Rectal smooth muscle tissue (tissue), 1 donor: ENCODE measurements around the gene SOX1.

Experiments used
- H3K27ac ChIP-seq: one replicate; pipeline ENCODE4 v1.7.0; 2013; ENCODE audit warnings: low read depth, low read length, inconsistent platforms
- H3K27me3 ChIP-seq: one replicate; pipeline ENCODE4 v1.7.0; 2013; ENCODE audit warnings: low read length; ENCODE audit not compliant: control insufficient read depth, insufficient read depth
- H3K36me3 ChIP-seq: one replicate; pipeline ENCODE4 v1.7.0; 2013; ENCODE audit warnings: low read length; ENCODE audit not compliant: control insufficient read depth, insufficient read depth
- H3K4me1 ChIP-seq: one replicate; pipeline ENCODE4 v1.7.0; 2013; ENCODE audit warnings: low read length; ENCODE audit not compliant: control insufficient read depth, insufficient read depth
- H3K4me3 ChIP-seq: one replicate; pipeline ENCODE4 v1.7.0; 2013; ENCODE audit warnings: low read length
- H3K9ac ChIP-seq: one replicate; pipeline ENCODE4 v1.7.0; 2013; ENCODE audit warnings: low read length

SOX1 gene

DNA sequence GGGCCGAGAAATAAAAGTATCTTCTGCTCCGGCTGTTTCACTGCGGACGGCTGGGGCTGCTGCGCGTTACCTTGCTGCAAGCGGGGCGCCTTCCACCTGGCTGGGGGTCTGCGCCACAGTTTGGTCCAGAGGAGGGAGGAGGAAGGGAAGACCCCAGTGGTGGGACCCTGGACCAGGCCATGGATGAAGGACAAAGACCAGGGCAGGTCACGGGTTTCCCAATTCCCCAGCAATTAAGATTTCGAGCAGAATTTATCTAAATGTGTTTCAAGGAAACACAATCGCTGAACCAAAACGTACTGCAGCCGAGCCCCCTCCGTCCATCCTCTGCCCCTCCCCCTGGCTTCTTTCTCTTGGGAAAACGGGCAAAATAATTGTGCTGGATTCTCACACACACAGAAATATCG, 2.9 kb downstream of the SOX1 start:
- peaks cover 29% of the 10 kb centered on the region for H3K27me3 ChIP-seq
- H3K4me3 ChIP-seq, result no peak overlapping the region
- no peaks in the 10 kb centered on the region for H3K36me3 ChIP-seq
- H3K27ac ChIP-seq, result no peak overlapping the region
- no peaks in the 10 kb centered on the region for H3K4me1 ChIP-seq
- H3K9ac ChIP-seq, result no peak overlapping the region

DNA sequence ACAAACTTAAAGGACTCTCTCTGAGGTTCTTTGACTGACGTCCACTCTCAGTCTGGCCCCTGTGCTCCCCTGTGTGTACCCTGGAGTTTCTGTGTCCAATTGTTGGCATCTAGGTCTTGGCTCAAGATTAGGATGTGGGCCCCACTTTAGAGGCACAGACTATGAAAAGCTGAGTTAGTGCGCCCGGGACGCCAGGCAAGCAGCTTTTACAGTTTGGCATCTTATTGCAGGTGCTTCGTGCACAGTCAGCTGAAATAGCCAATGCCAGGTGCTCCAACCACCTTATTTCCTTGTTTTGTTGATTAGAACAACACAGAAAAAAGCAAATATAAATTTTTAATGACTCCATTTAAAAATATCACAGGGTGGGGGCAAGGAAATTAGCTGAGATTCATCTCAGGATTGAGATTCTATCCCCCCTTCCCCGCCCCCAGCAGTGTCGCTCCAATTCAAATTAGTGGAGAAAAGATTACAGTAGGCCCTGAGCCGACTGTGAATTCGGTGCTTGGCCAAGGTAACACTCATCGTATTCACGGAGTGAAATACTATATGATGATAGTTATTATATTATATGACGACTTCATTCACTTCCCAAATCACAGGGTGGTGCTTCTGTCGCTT, 4.3 kb downstream of the SOX1 start:
- no peak overlapping the region for H3K9ac ChIP-seq
- no peaks in the 10 kb centered on the region for H3K4me1 ChIP-seq
- H3K4me3 ChIP-seq, result no peak overlapping the region
- no peaks in the 10 kb centered on the region for H3K36me3 ChIP-seq
- no peak overlapping the region for H3K27ac ChIP-seq
- peaks cover 20% of the 10 kb centered on the region for H3K27me3 ChIP-seq

DNA sequence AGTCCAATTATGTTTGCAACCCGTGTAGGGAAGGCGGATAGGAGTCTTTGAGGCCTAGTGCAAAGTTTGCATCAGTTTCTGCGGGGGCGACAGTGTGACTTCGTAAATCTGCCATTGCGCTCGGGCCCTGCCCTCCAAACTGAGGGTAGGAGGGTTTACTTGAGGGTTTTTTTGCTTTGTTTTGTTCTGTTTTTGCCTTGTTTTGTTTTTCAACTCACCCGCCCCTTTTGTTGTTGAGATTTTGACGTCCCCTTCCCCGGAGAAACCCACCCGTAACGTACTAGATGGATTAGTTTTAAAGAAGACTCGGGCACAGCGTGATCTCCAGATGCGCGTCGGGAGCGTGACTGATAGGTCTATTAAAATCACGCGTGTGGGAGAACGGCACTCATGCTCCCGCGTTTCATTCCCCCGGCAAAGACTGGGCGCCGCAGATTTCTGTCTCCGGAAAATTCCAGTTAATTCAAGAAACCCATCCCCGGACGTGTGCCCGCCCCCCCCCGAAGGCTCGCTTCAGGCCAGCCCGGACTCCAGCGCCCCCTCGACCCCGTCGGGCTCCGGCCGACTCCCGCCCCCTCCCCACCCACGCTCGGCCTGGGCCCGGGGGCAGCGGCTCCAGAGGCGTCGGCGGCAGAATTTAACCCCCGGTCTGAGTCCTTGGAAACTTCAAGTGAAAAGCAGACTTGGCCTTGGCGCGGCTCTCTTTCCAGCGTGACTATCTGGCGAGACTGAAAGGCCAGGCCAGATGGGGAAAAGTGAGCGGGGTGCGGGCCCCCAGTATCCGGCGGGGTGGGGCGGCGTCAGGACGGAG, 5.0 kb downstream of the SOX1 start:
- H3K4me3 ChIP-seq, result no peak overlapping the region

DNA sequence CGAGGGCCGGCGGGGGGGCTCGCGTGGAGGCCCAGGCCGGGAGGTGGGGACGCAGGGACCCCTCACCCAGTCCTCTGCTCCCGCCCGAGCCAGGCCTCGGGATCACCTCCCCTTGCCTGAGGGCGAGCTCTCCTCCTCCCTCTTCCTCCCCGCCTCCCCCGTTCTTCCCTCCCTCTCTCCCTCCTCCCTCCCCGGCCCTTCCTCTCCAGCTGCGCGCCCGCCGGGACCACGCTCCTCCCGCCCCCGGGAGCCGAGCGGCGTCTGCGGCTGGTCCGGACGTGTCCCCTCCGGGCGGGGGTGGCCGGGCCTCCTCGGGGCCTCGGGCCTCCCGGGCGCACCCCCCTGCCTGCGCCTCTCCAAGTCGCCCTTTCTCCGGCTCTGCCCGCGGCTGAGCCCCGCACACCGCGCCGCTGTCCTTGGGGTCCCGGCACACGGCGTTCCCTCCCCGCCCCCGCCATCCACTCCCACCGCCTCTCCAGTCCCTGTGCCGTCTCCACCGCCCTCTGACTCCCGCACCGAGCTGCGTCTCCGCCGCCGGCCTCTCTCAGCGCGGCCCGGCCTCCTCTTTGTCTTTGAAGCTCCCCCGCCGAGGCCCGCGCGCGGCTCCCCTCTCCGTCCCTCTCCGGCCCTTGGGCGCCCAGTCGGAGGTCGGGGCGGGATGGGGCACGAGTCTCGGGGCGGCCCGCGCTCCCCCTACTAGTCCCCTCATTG, 5.7 kb downstream of the SOX1 start:
- Histone ChIP-seq H3K36me3 (no peaks in the 10 kb centered on the region), H3K27me3 (peaks cover 18% of the 10 kb centered on the region), H3K4me1 (no peaks in the 10 kb centered on the region), H3K4me3 (no peak overlapping the region), H3K27ac (no peak overlapping the region), H3K9ac (no peak overlapping the region)

More for the DNA sequence above, 5.0 kb downstream of the SOX1 start:
- Histone ChIP-seq H3K4me1 (no peaks in the 10 kb centered on the region), H3K9ac (no peak overlapping the region), H3K27me3 (peaks cover 18% of the 10 kb centered on the region), H3K27ac (no peak overlapping the region), H3K36me3 (no peaks in the 10 kb centered on the region)

DNA sequence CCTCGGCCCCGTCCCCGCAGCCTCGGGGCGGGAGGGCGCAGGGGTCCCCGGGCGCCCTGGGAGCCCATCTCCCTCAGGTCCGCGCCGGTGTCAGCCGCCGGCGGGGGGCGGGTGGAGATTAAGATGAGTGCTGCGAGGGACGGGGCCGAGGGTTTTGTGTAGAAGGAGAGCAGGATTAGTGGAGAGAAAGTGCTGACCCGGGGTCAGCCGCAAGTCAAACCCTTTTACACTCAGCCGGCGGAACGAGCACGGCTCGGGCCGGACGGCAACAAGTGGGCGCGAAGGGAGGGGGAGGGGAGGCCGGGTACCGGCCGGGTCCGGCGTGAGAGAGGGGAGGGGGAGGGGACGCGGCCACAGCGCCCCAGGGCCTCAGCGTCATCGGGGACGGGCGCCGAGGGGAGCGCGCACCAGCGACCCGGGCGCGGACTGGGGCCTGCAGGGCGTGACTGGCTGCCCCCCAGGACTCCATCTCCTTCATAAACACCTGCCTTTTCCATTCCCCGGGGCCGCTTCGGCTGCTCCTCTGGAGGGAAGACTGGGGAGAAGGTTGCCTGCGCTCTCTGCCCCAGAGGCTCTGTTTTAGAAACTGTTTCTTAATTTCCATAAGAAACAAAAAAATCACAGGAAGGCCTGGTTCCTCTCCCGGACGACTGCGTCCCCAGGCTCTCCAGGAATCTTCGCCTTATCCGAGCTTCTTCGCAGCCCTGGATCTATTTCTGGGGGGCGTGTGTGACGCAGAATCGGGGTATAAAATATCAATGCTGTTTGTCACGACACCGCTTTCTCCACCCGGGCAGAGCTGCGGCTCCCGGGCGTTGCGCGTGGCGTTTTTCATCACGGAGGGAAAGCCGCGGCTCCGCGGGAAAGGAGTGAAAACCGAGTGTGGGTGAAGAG, 6.5 kb downstream of the SOX1 start:
- H3K9ac ChIP-seq, result no peak overlapping the region
- H3K36me3 ChIP-seq, result no peaks in the 10 kb centered on the region
- no peak overlapping the region for H3K27ac ChIP-seq
- no peak overlapping the region for H3K4me3 ChIP-seq
- H3K4me1 ChIP-seq, result no peaks in the 10 kb centered on the region
- H3K27me3 ChIP-seq, result peaks cover 21% of the 10 kb centered on the region

DNA sequence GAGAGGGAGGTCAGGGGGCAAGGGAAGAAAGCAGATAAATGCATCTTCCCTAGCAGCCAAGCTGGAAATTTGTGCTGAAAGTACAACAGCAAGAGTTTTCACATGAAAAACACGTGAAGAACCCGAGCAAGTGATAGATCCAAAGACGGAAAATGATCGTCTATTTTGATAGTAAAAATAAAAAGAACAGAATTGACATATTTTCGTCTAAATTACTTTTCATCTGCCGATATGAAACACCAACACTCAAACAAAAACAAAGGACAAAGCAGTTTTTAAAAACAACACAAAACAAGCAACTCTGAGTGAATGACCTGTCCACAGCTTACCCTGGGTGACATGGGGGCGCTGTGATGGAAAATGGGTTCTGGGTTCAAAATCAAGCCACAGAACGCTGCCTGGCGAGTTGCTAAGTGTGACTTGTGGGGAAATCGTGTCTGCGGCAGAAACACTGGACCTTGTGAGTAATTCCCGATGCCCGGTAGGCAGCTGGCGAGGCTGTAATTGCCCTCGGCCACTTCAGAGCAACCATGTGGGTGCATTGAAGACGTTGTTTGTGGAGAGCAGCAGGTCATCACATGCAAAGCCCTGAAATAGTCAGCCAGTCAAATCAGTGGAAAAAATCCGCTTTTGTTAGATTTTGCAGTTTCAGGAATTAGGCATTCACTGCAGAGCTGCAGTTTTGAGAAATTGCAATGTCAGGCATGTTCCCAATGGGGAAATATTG, 7.4 kb downstream of the SOX1 start:
- no peak overlapping the region for H3K4me3 ChIP-seq
- no peaks in the 10 kb centered on the region for H3K36me3 ChIP-seq
- H3K27ac ChIP-seq, result no peak overlapping the region
- H3K4me1 ChIP-seq, result no peaks in the 10 kb centered on the region
- H3K9ac ChIP-seq, result no peak overlapping the region
- H3K27me3 ChIP-seq, result peaks cover 15% of the 10 kb centered on the region

DNA sequence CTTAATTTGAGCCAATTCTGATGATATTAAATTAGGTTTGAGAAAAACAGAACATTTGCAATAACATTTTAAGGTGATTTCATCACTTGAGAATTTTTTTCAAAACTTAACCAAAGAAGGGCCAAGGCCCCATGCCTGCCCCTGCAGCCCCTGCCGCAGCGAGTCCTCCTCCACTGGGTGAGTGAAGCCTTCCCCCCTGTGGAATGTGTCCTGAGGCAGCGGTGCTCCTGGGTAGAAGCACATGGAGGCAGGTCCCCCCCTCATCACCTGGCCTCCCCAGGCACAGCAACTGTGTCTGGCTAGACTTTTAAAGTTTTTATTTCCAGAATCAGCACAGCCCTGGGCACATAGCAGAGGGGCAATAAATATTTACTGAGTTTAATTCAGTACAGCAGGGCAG, 10.8 kb downstream of the SOX1 start:
- Histone ChIP-seq H3K27me3 (peaks cover 8% of the 10 kb centered on the region), H3K27ac (no peak overlapping the region), H3K36me3 (no peaks in the 10 kb centered on the region), H3K4me3 (no peak overlapping the region), H3K9ac (no peak overlapping the region), H3K4me1 (no peaks in the 10 kb centered on the region)

DNA sequence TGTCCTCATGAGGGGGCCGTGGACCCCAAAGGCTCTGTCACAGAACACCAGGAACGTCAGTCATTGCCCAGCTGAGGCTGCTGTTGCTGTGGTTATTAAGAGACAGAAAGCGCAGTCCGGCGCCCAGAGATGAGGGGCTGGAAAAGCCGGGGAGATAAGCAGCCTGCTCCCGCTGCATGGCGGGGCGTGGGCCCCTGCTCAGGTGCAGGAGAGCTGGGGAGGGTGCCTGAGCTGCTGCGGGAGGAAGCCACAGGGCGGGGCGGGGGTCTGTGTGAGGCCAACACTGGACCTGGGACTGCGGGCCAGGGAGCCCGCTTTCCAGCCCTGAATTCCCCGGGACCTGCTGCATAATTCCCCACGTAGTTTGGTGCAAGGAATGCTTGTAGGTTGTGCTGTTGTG, 11.3 kb downstream of the SOX1 start:
- Histone ChIP-seq H3K27ac (no peak overlapping the region), H3K4me1 (no peaks in the 10 kb centered on the region), H3K36me3 (no peaks in the 10 kb centered on the region), H3K4me3 (no peak overlapping the region), H3K9ac (no peak overlapping the region), H3K27me3 (peaks cover 8% of the 10 kb centered on the region)

DNA sequence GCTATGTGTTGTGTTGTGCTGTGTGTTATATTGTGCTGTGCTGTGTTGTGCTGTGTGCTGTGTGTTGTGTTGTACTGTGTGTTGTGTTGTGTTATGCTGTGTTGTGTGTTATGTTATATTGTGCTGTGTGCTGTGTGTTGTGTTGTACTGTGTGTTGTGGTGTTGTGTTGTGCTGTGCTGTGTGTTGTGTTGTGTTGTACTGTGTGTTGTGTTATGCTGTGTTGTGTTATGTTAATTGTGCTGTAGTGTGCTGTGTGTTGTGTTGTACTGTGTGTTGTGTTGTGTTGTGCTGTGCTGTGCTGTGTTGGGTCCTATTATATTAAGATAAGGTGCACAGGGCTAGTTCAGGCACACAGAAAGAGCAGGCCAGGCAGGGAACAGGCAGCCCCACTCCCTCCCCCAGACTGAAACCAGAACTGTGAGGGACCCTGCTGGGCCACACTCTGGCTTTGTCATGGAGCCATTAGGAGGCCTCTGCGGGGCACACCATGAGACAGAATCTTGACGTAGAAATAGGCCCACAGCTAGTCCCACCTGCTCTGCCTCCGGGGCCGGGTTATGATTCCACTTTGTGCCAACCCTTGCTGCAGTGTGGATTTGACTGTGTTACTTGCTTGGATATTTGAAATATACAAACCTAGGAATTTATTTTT, 12.1 kb downstream of the SOX1 start:
- H3K27me3 ChIP-seq, result peaks cover 8% of the 10 kb centered on the region
- H3K4me3 ChIP-seq, result no peak overlapping the region
- H3K9ac ChIP-seq, result no peak overlapping the region
- H3K27ac ChIP-seq, result no peak overlapping the region
- H3K36me3 ChIP-seq, result no peaks in the 10 kb centered on the region
- no peaks in the 10 kb centered on the region for H3K4me1 ChIP-seq

DNA sequence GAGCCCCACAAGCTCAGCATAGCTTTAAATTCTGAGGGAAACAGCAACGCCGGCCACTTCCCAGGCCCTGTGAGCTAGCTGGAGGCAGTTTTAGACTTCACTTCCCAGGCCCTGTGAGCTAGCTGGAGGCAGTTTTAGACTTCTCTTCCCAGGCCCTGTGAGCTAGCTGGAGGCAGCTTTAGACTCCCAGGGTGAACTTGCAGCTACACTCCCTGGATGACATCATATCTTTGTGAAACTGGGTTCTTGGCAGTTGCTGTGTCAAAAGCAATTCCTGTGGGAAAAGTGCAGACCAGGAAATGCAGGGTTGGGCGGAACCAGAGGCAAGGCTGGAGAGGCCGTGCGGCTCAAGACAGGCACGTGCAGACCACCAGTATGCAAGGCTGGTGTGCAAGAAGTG, 12.7 kb downstream of the SOX1 start:
- Histone ChIP-seq H3K9ac (no peak overlapping the region), H3K27ac (no peak overlapping the region), H3K4me3 (no peak overlapping the region), H3K36me3 (no peaks in the 10 kb centered on the region), H3K4me1 (no peaks in the 10 kb centered on the region), H3K27me3 (peaks cover 4% of the 10 kb centered on the region)

DNA sequence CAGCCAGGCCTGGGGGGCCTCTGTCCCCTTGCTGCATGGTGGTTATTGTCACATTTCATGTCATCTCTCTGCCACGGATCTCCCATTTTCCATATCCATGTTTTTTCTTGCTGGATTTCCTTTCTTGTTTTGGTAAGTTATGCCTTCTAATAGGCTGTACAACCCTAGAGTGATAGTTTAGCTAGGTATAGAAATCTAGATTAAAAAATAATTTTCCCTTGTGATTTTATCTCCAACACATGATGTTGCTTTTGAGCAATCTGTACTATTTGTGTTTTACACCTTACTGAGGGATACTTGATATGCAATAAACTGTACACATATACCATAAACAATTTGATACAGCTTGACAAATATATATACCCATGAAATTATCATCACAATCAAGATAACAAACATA, 17.0 kb downstream of the SOX1 start:
- no peaks in the 10 kb centered on the region for H3K4me1 ChIP-seq
- no peak overlapping the region for H3K27ac ChIP-seq
- H3K4me3 ChIP-seq, result no peak overlapping the region
- no peaks in the 10 kb centered on the region for H3K36me3 ChIP-seq
- no peaks in the 10 kb centered on the region for H3K27me3 ChIP-seq
- no peak overlapping the region for H3K9ac ChIP-seq
